K562 (cell line): ENCODE data around the gene TEX35. TPM values are rescaled to one million over a fixed set of nuclear protein-coding genes. Genes with fewer than 3 reads are reported as not detected.

Experiments used
- ATAC-seq: fragments of 200-7000 bp; cut with Tn5 transposase; 3 replicates; pipeline ENCODE4 v1.9.1; 2020; ENCODE audit warnings: moderate library complexity
- BruUV-seq: library from RNA; stranded (reverse); fragments of 400-500 nt; replicated peaks from 2 replicates; lab custom pipeline; 2021; lab: Mats Ljungman, UMichigan
- CTCF ChIA-PET: fragments of 300-600 bp; formaldehyde crosslinking; extraction: SDS; loops from one replicate; lab custom pipeline; 2021; ENCODE audit warnings: low intra/inter-chr PET ratio; lab: Yijun Ruan, JAX
- POLR2A ChIA-PET: fragments of 300-600, 350-650 bp; sonication (Branson Sonifier 250); formaldehyde crosslinking; extraction: SDS; loops from one replicate; lab custom pipeline; 2021; ENCODE audit warnings: antibody characterized with exemption, inconsistent platforms; lab: Yijun Ruan, JAX
- DNase-seq, 4 experiments: peaks; one replicate each; pipeline versions ENCODE4 v3.0.0 to v3.0.0-alpha.2; 2011 to 2018; ENCODE audit warnings: low spot score in 3 of 4, mixed read lengths in 3 of 4; ENCODE audit errors: extremely low read depth in 1 of 4
- FAIRE-seq: peaks from 2 replicates; lab custom pipeline; 2011; peaks lifted over from hg19 to GRCh38; lab: Jason Lieb, UNC
- H2AFZ ChIP-seq: 2 replicates; pipeline ENCODE4 v1.6.0; 2011; ENCODE audit warnings: low read depth, low read length, control low read depth, inconsistent platforms
- H3K27ac ChIP-seq: fragments of 200-600 bp; 3 replicates; pipeline ENCODE4 v1.8.0; 2011; ENCODE audit warnings: low read depth, mild to moderate bottlenecking, control low read depth, inconsistent platforms, low read length, moderate library complexity, mixed read lengths; ENCODE audit errors: extremely low read depth
- H3K27me3 ChIP-seq, 2 experiments: fragments of 300-600 bp in 1 of 2; 2 replicates in 1 of 2; 3 replicates in 1 of 2; pipeline versions ENCODE4 v1.6.0 to v1.8.0; 2011; ENCODE audit warnings: inconsistent platforms in 2 of 2, low read length in 2 of 2, mild to moderate bottlenecking in 1 of 2, mixed read lengths in 1 of 2, moderate library complexity in 1 of 2; ENCODE audit not compliant: control insufficient read depth in 2 of 2, insufficient read depth in 2 of 2
- H3K36me3 ChIP-seq: fragments of 300-600 bp; 3 replicates; pipeline ENCODE4 v1.8.0; 2011; ENCODE audit warnings: mild to moderate bottlenecking, low read length, inconsistent platforms; ENCODE audit not compliant: control insufficient read depth, insufficient read depth
- H3K4me1 ChIP-seq, 2 experiments: fragments of 200-600 bp in 1 of 2; replicated peaks in 1 of 2; 2 replicates in 1 of 2; 3 replicates in 1 of 2; pipeline versions ENCODE4 v1.5.1 to v1.8.0; 2011; ENCODE audit warnings: inconsistent platforms in 2 of 2, low read length in 2 of 2, mild to moderate bottlenecking in 1 of 2, mixed read lengths in 1 of 2, moderate library complexity in 1 of 2; ENCODE audit not compliant: control insufficient read depth in 2 of 2, insufficient read depth in 2 of 2
- H3K4me2 ChIP-seq: 2 replicates; pipeline ENCODE4 v1.6.1; 2011; ENCODE audit warnings: low read length, control low read depth, inconsistent platforms, mixed read lengths; ENCODE audit not compliant: insufficient read depth
- H3K4me3 ChIP-seq: fragments of 200-600 bp; sonication (generic), shearing (Covaris generic); 2 replicates; pipeline ENCODE4 v1.5.1; 2016; ENCODE audit warnings: control low read depth, inconsistent platforms
- H3K79me2 ChIP-seq: fragments of 200-600 bp; 3 replicates; pipeline ENCODE4 v1.8.0; 2011; ENCODE audit warnings: low read length, inconsistent platforms; ENCODE audit not compliant: control insufficient read depth, insufficient read depth
- H3K9ac ChIP-seq, 2 experiments: 2 replicates each; pipeline versions ENCODE4 v1.6.0 to v1.6.1; 2011; ENCODE audit warnings: low read depth in 2 of 2, low read length in 2 of 2, control low read depth in 1 of 2, inconsistent platforms in 1 of 2, mild to moderate bottlenecking in 1 of 2, mixed read lengths in 1 of 2; ENCODE audit not compliant: insufficient read depth in 1 of 2
- H3K9me1 ChIP-seq: one replicate; pipeline ENCODE4 v1.6.0; 2011; ENCODE audit warnings: inconsistent platforms, mild to moderate bottlenecking, low read length, moderate library complexity; ENCODE audit not compliant: control insufficient read depth, insufficient read depth
- H3K9me3 ChIP-seq: replicated peaks from 2 replicates; pipeline ENCODE4 v1.5.1; 2011; ENCODE audit warnings: low read depth, low read length, inconsistent platforms; ENCODE audit not compliant: control insufficient read depth, insufficient read depth
- H4K20me1 ChIP-seq: replicated peaks from 2 replicates; pipeline ENCODE4 v1.6.1; 2011; ENCODE audit warnings: low read length, inconsistent platforms, mixed read lengths; ENCODE audit not compliant: control insufficient read depth, insufficient read depth
- ARID3A ChIP-seq: IDR thresholded peaks from 2 replicates; pipeline ENCODE4 v1.6.1; 2012; ENCODE audit warnings: low read depth, low read length, improper control_type of control experiment, borderline replicate concordance
- CBFA2T2 ChIP-seq: fragments of 450-650 bp; conservative IDR thresholded peaks from 2 replicates; pipeline ENCODE4 v1.6.1; 2017; ENCODE audit warnings: mild to moderate bottlenecking
- CREB3L1 ChIP-seq: fragments of 450-650 bp; IDR thresholded peaks from 2 replicates; pipeline ENCODE4 v1.6.1; 2014; ENCODE audit warnings: low read depth, mild to moderate bottlenecking, moderate library complexity, borderline replicate concordance
- DIDO1 ChIP-seq: fragments of 450-650 bp; IDR thresholded peaks from 2 replicates; pipeline ENCODE4 v1.6.1; 2016; ENCODE audit warnings: low read depth, missing biosample characterization, missing genetic modification characterization
- E2F3 ChIP-seq: fragments of 250-450 bp; sonication (Bioruptor Pico); IDR thresholded peaks from 2 replicates; pipeline ENCODE4 v1.4.0; 2020; ENCODE audit warnings: mild to moderate bottlenecking
- FOXA1 ChIP-seq: fragments of 450-650 bp; IDR thresholded peaks from 2 replicates; pipeline ENCODE4 v1.6.1; 2016; ENCODE audit warnings: mild to moderate bottlenecking, borderline replicate concordance
- FOXP1 ChIP-seq: sonication (generic); formaldehyde crosslinking; IDR thresholded peaks from 2 replicates; pipeline ENCODE4 v1.8.0; 2022; ENCODE audit warnings: mild to moderate bottlenecking, missing genetic modification reagents
- KLF16 ChIP-seq: IDR thresholded peaks from 2 replicates; pipeline ENCODE4 v1.6.1; 2016; ENCODE audit warnings: antibody characterized with exemption
- MTA3 ChIP-seq: fragments of 450-650 bp; formaldehyde crosslinking; IDR thresholded peaks from 2 replicates; pipeline ENCODE4 v1.6.1; 2017; ENCODE audit warnings: mild to moderate bottlenecking, borderline replicate concordance
- NCOA2 ChIP-seq, 2 experiments: fragments of 450-650 bp; IDR thresholded peaks; 2 replicates each; pipeline ENCODE4 v1.6.1; 2018; ENCODE audit warnings: mild to moderate bottlenecking in 2 of 2, moderate library complexity in 1 of 2; ENCODE audit not compliant: partially characterized antibody in 2 of 2
- SMARCB1 ChIP-seq: IDR thresholded peaks from 2 replicates; pipeline ENCODE4 v1.6.1; 2011; ENCODE audit warnings: improper control_type of control experiment, low read depth; ENCODE audit not compliant: insufficient read length
- STAG1 ChIP-seq: sonication (generic); formaldehyde crosslinking; IDR thresholded peaks from 2 replicates; pipeline ENCODE4 v1.5.0; 2020; ENCODE audit warnings: missing genetic modification reagents, borderline replicate concordance
- YY1 ChIP-seq, 3 experiments: IDR thresholded peaks; 2 replicates each; pipeline ENCODE4 v1.6.1; 2011; ENCODE audit warnings: low read length in 2 of 3, mild to moderate bottlenecking in 2 of 3, moderate library complexity in 2 of 3, borderline replicate concordance in 1 of 3, control low read depth in 1 of 3, low read depth in 1 of 3; ENCODE audit not compliant: insufficient read depth in 3 of 3, insufficient replicate concordance in 2 of 3, control insufficient read depth in 1 of 3, insufficient read length in 1 of 3; ENCODE audit errors: extremely low read depth in 1 of 3
- ZBTB9 ChIP-seq: fragments of 450-650 bp; formaldehyde crosslinking; IDR thresholded peaks from 2 replicates; pipeline ENCODE4 v1.4.0; 2020; ENCODE audit warnings: mild to moderate bottlenecking, moderate library complexity
- ZKSCAN8 ChIP-seq: fragments of 200-800 bp; sonication (Bioruptor generic); IDR thresholded peaks from 2 replicates; pipeline ENCODE4 v1.6.1; 2016; ENCODE audit warnings: missing genetic modification characterization, missing compliant biosample characterization
- ZNF253 ChIP-seq: fragments of 250-450 bp; sonication (Bioruptor Pico); conservative IDR thresholded peaks from 2 replicates; pipeline ENCODE4 v1.6.1; 2021; ENCODE audit warnings: mild to moderate bottlenecking
- ZNF696 ChIP-seq: fragments of 250-450 bp; sonication (Bioruptor Pico); conservative IDR thresholded peaks from 2 replicates; pipeline ENCODE4 v1.4.0; 2020; ENCODE audit warnings: mild to moderate bottlenecking, moderate library complexity
- ZSCAN32 ChIP-seq: fragments of 450-650 bp; formaldehyde crosslinking; IDR thresholded peaks from 2 replicates; pipeline ENCODE4 v1.4.0; 2020; ENCODE audit warnings: mild to moderate bottlenecking, moderate library complexity
- WGBS: fragments of 100-300 bp; shearing (Covaris generic); methylation state at CpG from one replicate; pipeline ENCODE4 v1.1.6; 2016; ENCODE audit warnings: low coverage, mixed read lengths; ENCODE audit not compliant: insufficient coverage; ENCODE audit errors: missing lambda C conversion rate; 5-methylcytosine and 5-hydroxymethylcytosine counted together
- in situ Hi-C: fragments of 300-500 bp; cut with MboI; formaldehyde crosslinking; loops from 4 replicates; pipeline ENCODE4 v1.15.0; 2018; ENCODE audit warnings: inconsistent platforms, mixed read lengths
- intact Hi-C: fragments of 100-400 bp; cut with micrococcal nuclease; formaldehyde crosslinking; loops from 2 replicates; pipeline ENCODE4 v1.14.2; 2022
- polyA plus RNA-seq, 8 experiments: library from polyadenylated mRNA; depleted of rRNA in 4 of 8; stranded (reverse) in 5 of 8; unstranded in 3 of 8; fragments of >200 nt; fragmentation: Nextera tagmentation in 2 of 8; fragmentation: Illumina TruSeq in 1 of 8; extraction: Ambion mirVana in 2 of 8; extraction: Trizol in 1 of 8; gene quantifications; 2 replicates each; pipeline versions ENCODE4 v1.2.1 to v1.2.3, GENCODE V29; 2011 to 2014; ENCODE audit warnings: inconsistent platforms in 1 of 8, missing spikeins in 1 of 8
- total RNA-seq, 7 experiments: library from RNA; depleted of rRNA in 6 of 7; stranded (reverse); fragments of >200 nt in 6 of 7; fragmentation: Illumina TruSeq in 2 of 7; extraction: Trizol in 2 of 7; gene quantifications; 2 replicates each; pipeline versions ENCODE4 v1.2.1 to v1.2.3, GENCODE V29; 2011 to 2021; ENCODE audit warnings: low replicate concordance in 1 of 7

Gene TEX35
- total and polyA plus RNA-seq, 9 of the 15 experiments (the other 6 are each of a cell fraction or from before 2014, with no cell fraction given) = not detected

- Histone ChIP-seq H3K4me2 (no peak overlapping the region), H3K9ac (no peak overlapping the region), H3K9me1 (peaks cover 3% of the 10 kb centered on the region), H4K20me1 (no peaks in the 10 kb centered on the region; the same call in 1 of the 2 replicates), H3K4me1 (no peaks in the 10 kb centered on the region), H3K27ac (no peak overlapping the region), H3K4me3 (no peak overlapping the region), H2AFZ (no peak overlapping the region), H3K36me3 (no peaks in the 10 kb centered on the region), H3K27me3 (peaks cover 36 to 77% of the 10 kb centered on the region in 2 experiments), H3K9me3 (no peaks in the 10 kb centered on the region), H3K79me2 (no peaks in the 10 kb centered on the region)
- WGBS = 1% methylated on average over 7 of the region's 7 CpGs
- FAIRE-seq (no peak), DNase-seq (no peak), ATAC-seq (no peak)
- no TSS peak for BruUV-seq
- intact Hi-C loops (no loop called here), in situ Hi-C loops (no loop called here)
- ChIA-PET CTCF (no interaction called here), POLR2A (no interaction called here)
- no peak for TF ChIP-seq ZNF696 (CRISPR knock-in tag)
- TF ChIP-seq ZKSCAN8 (CRISPR knock-in tag) = no peak
- TF ChIP-seq CREB3L1 = no peak
- TF ChIP-seq ZSCAN32 (CRISPR knock-in tag) = no peak
- no peak for TF ChIP-seq KLF16
- no peak for TF ChIP-seq ARID3A
- no peak for TF ChIP-seq NCOA2 (IDR thresholded peaks at IDR 0.05; ENCODE audit: partially characterized antibody in 2 of 2)
- TF ChIP-seq E2F3 (CRISPR knock-in tag) = no peak
- TF ChIP-seq CBFA2T2 = no peak
- TF ChIP-seq FOXA1 = no peak
- TF ChIP-seq FOXP1 (CRISPR knock-in tag) = no peak
- no peak for TF ChIP-seq YY1 (IDR thresholded peaks at IDR 0.05; ENCODE audit: borderline replicate concordance in 1 of 3, control insufficient read depth in 1 of 3, extremely low read depth in 1 of 3, insufficient read depth in 3 of 3, insufficient read length in 1 of 3, insufficient replicate concordance in 2 of 3, low read depth in 1 of 3, low read length in 2 of 3)
- TF ChIP-seq DIDO1 (tag) = no peak
- no peak for TF ChIP-seq SMARCB1
- TF ChIP-seq MTA3 = no peak
- TF ChIP-seq STAG1 (CRISPR knock-in tag) = no peak
- no peak for TF ChIP-seq ZBTB9 (CRISPR knock-in tag)
- TF ChIP-seq ZNF253 = no peak
Observed at GRCh38 chr1:178497903-178498478, 14.9 kb upstream of the TEX35 start.
